HL-60/S4 treated with phorbol 12-myristate 13-acetate at 8.2 ng/mL for 4 days and 3 days (cell line): ENCODE measurements around the gene MEG3.

ENCODE experiments used
- in situ Hi-C: fragments of 300-500 bp; cut with MboI; formaldehyde crosslinking; loops from 2 replicates; pipeline ENCODE4 v1.15.0; 2022; ENCODE audit warnings: low sequenced_read_pairs

MEG3 gene

GRCh38 chr14:100861188-100861936 lies 35.4 kb downstream of the MEG3 start:
- in situ Hi-C loops = no loop called here

- in situ Hi-C loops = no loop called here
Measured at GRCh38 chr14:100861937-100862247, 36.0 kb downstream of the MEG3 start.

- in situ Hi-C loops = no loop called here
Measured at GRCh38 chr14:100862277-100862676, 36.4 kb downstream of the MEG3 start.

- in situ Hi-C loops = no loop called here
Measured at GRCh38 chr14:100862793-100863192, 36.9 kb downstream of the MEG3 start.

- in situ Hi-C loops = no loop called here
Measured at GRCh38 chr14:100864206-100864605, 38.3 kb downstream of the MEG3 start.

GRCh38 chr14:100864960-100865681 lies 39.2 kb downstream of the MEG3 start:
- in situ Hi-C loops = no loop called here

GRCh38 chr14:100865682-100866591 lies 40.0 kb downstream of the MEG3 start:
- in situ Hi-C loops = no loop called here

GRCh38 chr14:100866666-100867630 lies 41.0 kb downstream of the MEG3 start:
- in situ Hi-C loops = no loop called here

- in situ Hi-C loops = no loop called here
Measured at GRCh38 chr14:100867631-100868315, 41.9 kb downstream of the MEG3 start.

GRCh38 chr14:100868621-100869370 lies 42.9 kb downstream of the MEG3 start:
- in situ Hi-C loops = no loop called here

- in situ Hi-C loops = no loop called here
Measured at GRCh38 chr14:100871234-100872186, 45.6 kb downstream of the MEG3 start.

GRCh38 chr14:100872259-100873095 lies 46.6 kb downstream of the MEG3 start:
- in situ Hi-C loops = no loop called here

GRCh38 chr14:100873096-100873482 lies 47.2 kb downstream of the MEG3 start:
- in situ Hi-C loops = no loop called here

GRCh38 chr14:100874051-100874410 lies 48.1 kb downstream of the MEG3 start:
- in situ Hi-C loops = no loop called here

- in situ Hi-C loops = no loop called here
Measured at GRCh38 chr14:100874411-100875091, 48.6 kb downstream of the MEG3 start.

GRCh38 chr14:100875126-100875525 lies 49.2 kb downstream of the MEG3 start:
- in situ Hi-C loops = no loop called here
